Lower leg skin (tissue), 3 donors: ENCODE data around the gene MYO10.

Experiments used
- CTCF ChIP-seq, 3 donors: fragments of 450-650 bp; IDR thresholded peaks; one replicate each; pipeline ENCODE4 v1.5.1; 2016; ENCODE audit warnings: antibody characterized with exemption in 3 of 3, mild to moderate bottlenecking in 3 of 3, moderate library complexity in 2 of 3
- POLR2A ChIP-seq, 2 donors: fragments of 450-650 bp; IDR thresholded peaks; one replicate each; pipeline ENCODE4 v1.6.1; 2016 to 2017; ENCODE audit warnings: antibody characterized with exemption in 2 of 2, mild to moderate bottlenecking in 1 of 2, moderate library complexity in 1 of 2

DNA sequence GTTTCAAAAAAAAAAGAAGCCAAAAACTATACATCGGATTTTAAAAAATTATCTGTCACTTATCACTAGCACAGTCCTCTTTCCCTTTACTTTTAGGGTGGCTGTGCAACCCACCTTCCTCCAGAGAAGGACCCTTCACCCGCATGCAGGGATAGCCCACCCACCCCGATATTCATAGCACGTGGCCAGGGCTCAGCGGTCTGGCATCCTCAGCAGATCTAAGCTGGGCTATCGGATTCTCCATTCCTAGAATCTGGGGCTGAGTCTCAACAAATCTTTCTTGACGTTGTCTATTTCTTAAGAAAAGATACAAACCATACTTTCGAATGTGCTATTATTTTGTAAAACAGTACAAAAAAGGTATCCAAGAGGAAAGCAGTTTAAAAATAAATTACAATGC is 70.9 kb downstream of the MYO10 start:
- TF ChIP-seq POLR2A (IDR thresholded peaks at IDR 0.05) (no peak), CTCF (IDR thresholded peaks at IDR 0.05) (no peak)
